GM18508 (cell line): Measurements from ENCODE around the gene TNN.

Experiments
- ATAC-seq: cut with Tn5 transposase; IDR thresholded peaks from one replicate; pipeline ENCODE4 v1.9.1; 2021; ENCODE audit warnings: moderate number of reproducible peaks; ENCODE audit not compliant: insufficient read depth, unreplicated experiment

TNN gene

GRCh38 chr1:175195281-175195680, 127.6 kb downstream of the TNN start:
- no peak for ATAC-seq

- no peak for ATAC-seq
Measured at GRCh38 chr1:175195798-175196197, 128.2 kb downstream of the TNN start.

- no peak for ATAC-seq
Measured at GRCh38 chr1:175197531-175197930, 129.9 kb downstream of the TNN start.
